HG03066 (cell line): ENCODE results near the gene SGCE.
"Not testable (repeated sequence)": the region's sequence is repeated elsewhere in the genome, so short reads cannot be mapped to it uniquely, and the experiment has no call there.

ENCODE experiments used
- ATAC-seq: cut with Tn5 transposase; IDR thresholded peaks from one replicate; pipeline ENCODE4 v1.9.1; 2021; ENCODE audit warnings: low read depth; ENCODE audit not compliant: unreplicated experiment

SGCE gene

GRCh38 chr7:94655848-94656657 is at the start of gene SGCE:
SGCE (minus strand) TSS chr7:94656133; CDS start chr7:94656098, 35 bp downstream.
- ATAC-seq, result peak; percentile 19

- ATAC-seq, result not testable (repeated sequence)
Observed at GRCh38 chr7:94705155-94706021, 49.5 kb upstream of the SGCE start.

GRCh38 chr7:94701555-94701973 is 45.6 kb upstream of the SGCE start:
- ATAC-seq, result no peak

GRCh38 chr7:94700926-94701554 is 45.1 kb upstream of the SGCE start:
- ATAC-seq, result no peak

GRCh38 chr7:94698275-94698674 is 42.3 kb upstream of the SGCE start:
- no peak for ATAC-seq

- ATAC-seq, result no peak
Observed at GRCh38 chr7:94697035-94697974, 41.4 kb upstream of the SGCE start.

GRCh38 chr7:94687810-94688209 is 31.9 kb upstream of the SGCE start:
- ATAC-seq, result no peak

GRCh38 chr7:94687076-94687475 is 31.1 kb upstream of the SGCE start:
- no peak for ATAC-seq

GRCh38 chr7:94683066-94683465 is 27.1 kb upstream of the SGCE start:
- no peak for ATAC-seq

- no peak for ATAC-seq
Observed at GRCh38 chr7:94679358-94679757, 23.4 kb upstream of the SGCE start.

GRCh38 chr7:94676431-94676830 is 20.5 kb upstream of the SGCE start:
- no peak for ATAC-seq

GRCh38 chr7:94675356-94675755 is 19.4 kb upstream of the SGCE start:
- no peak for ATAC-seq

GRCh38 chr7:94671444-94672235 is 15.7 kb upstream of the SGCE start:
- ATAC-seq, result no peak

GRCh38 chr7:94669773-94670495 is 14.0 kb upstream of the SGCE start:
- ATAC-seq, result no peak

GRCh38 chr7:94666879-94667587 is 11.1 kb upstream of the SGCE start:
- ATAC-seq, result no peak

- ATAC-seq, result no peak
Observed at GRCh38 chr7:94665426-94665825, 9.5 kb upstream of the SGCE start.

- ATAC-seq, result no peak
Observed at GRCh38 chr7:94664023-94664422, 8.1 kb upstream of the SGCE start.

GRCh38 chr7:94662548-94662947 is 6.6 kb upstream of the SGCE start:
- ATAC-seq, result no peak
